ENCODE data around the gene PAK5.

- TF ChIP-seq CTCF (IDR thresholded peaks at IDR 0.05) (no peak), POLR2AphosphoS5 (IDR thresholded peaks at IDR 0.05; ENCODE audit: insufficient read depth in 1 of 2, low read depth in 1 of 2) (no peak)
Observed at GRCh38 chr20:9630554-9630953, 208.3 kb downstream of the PAK5 start.
